GM23338 (cell line): ENCODE data around the gene IFI27. TPM values are rescaled to one million over a fixed set of nuclear protein-coding genes. Genes with fewer than 3 reads are reported as not detected.

Experiments
- ATAC-seq: fragments of 200-7000 bp; cut with Tn5 transposase; 3 replicates; pipeline ENCODE4 v1.9.1; 2020
- DNase-seq: peaks from one replicate; pipeline ENCODE4 v3.0.0-alpha.2; 2015; ENCODE audit warnings: low spot score
- H2AFZ ChIP-seq: fragments of 200-600 bp; sonication (generic); 2 replicates; pipeline ENCODE4 v1.8.0; 2016; ENCODE audit warnings: antibody characterized with exemption, mild to moderate bottlenecking, moderate library complexity
- H3F3A ChIP-seq: fragments of 200-600 bp; sonication (generic); replicated peaks from 2 replicates; pipeline ENCODE4 v1.8.0; 2017; ENCODE audit warnings: antibody characterized with exemption, mixed run types, low read depth
- H3K27ac ChIP-seq: fragments of 200-600 bp; sonication (generic); 2 replicates; pipeline ENCODE4 v1.6.1; 2016; ENCODE audit warnings: low read depth
- H3K27me3 ChIP-seq: fragments of 200-600 bp; sonication (generic); 2 replicates; pipeline ENCODE4 v1.8.0; 2016; ENCODE audit warnings: mild to moderate bottlenecking, mixed run types, moderate library complexity; ENCODE audit not compliant: insufficient read depth
- H3K36me3 ChIP-seq: fragments of 200-600 bp; sonication (generic); 2 replicates; pipeline ENCODE4 v1.8.0; 2016; ENCODE audit warnings: mild to moderate bottlenecking; ENCODE audit not compliant: insufficient read depth
- H3K4me1 ChIP-seq: fragments of 200-600 bp; sonication (generic); 2 replicates; pipeline ENCODE4 v1.8.0; 2016; ENCODE audit warnings: mild to moderate bottlenecking, moderate library complexity; ENCODE audit not compliant: insufficient read depth
- H3K4me2 ChIP-seq: fragments of 200-600 bp; sonication (generic); 2 replicates; pipeline ENCODE4 v1.7.1; 2017; ENCODE audit warnings: mixed run types
- H3K4me3 ChIP-seq: fragments of 200-600 bp; sonication (generic); 2 replicates; pipeline ENCODE4 v1.6.1; 2016; ENCODE audit warnings: mixed run types
- H3K79me2 ChIP-seq: fragments of 200-600 bp; sonication (generic); replicated peaks from 2 replicates; pipeline ENCODE4 v1.8.0; 2017; ENCODE audit warnings: mild to moderate bottlenecking; ENCODE audit not compliant: insufficient read depth
- H3K9me2 ChIP-seq: fragments of 200-600 bp; sonication (generic); 2 replicates; pipeline ENCODE4 v1.8.0; 2017; ENCODE audit not compliant: insufficient read depth
- H4K20me1 ChIP-seq: fragments of 200-600 bp; sonication (generic); replicated peaks from 2 replicates; pipeline ENCODE4 v1.8.0; 2017; ENCODE audit warnings: mild to moderate bottlenecking; ENCODE audit not compliant: insufficient read depth
- H3K27ac Mint-ChIP-seq: 2 replicates; pipeline ENCODE4 v1.8.0; 2020; ENCODE audit warnings: inconsistent platforms, mild to moderate bottlenecking, moderate library complexity, mixed read lengths
- H3K27me3 Mint-ChIP-seq: 3 replicates; pipeline ENCODE4 v1.8.0; 2022; ENCODE audit warnings: low read depth, mild to moderate bottlenecking, moderate library complexity, mixed read lengths, inconsistent platforms; ENCODE audit not compliant: insufficient read depth, poor library complexity
- H3K36me3 Mint-ChIP-seq: 3 replicates; pipeline ENCODE4 v1.8.0; 2021; ENCODE audit warnings: low read depth, mild to moderate bottlenecking, inconsistent platforms, moderate library complexity, mixed read lengths
- H3K4me1 Mint-ChIP-seq: 3 replicates; pipeline ENCODE4 v1.8.0; 2020; ENCODE audit warnings: mild to moderate bottlenecking, inconsistent platforms, mixed read lengths
- H3K4me3 Mint-ChIP-seq: 3 replicates; pipeline ENCODE4 v1.8.0; 2021; ENCODE audit warnings: moderate library complexity, mild to moderate bottlenecking, inconsistent platforms, mixed read lengths
- H3K9me3 Mint-ChIP-seq: 3 replicates; pipeline ENCODE4 v1.8.0; 2020; ENCODE audit warnings: moderate library complexity, mild to moderate bottlenecking, inconsistent platforms, mixed read lengths
- EZH2 ChIP-seq: fragments of 200-600 bp; sonication (generic); IDR thresholded peaks from one replicate; pipeline ENCODE4 v1.8.0; 2017; ENCODE audit warnings: antibody characterized with exemption, mild to moderate bottlenecking, low read depth; ENCODE audit not compliant: unreplicated experiment
- EZH2phosphoT487 ChIP-seq: fragments of 200-600 bp; sonication (generic); IDR thresholded peaks from one replicate; pipeline ENCODE4 v1.8.1; 2018; ENCODE audit warnings: antibody characterized with exemption; ENCODE audit not compliant: unreplicated experiment
- ZNF331 ChIP-seq: fragments of 250-450 bp; sonication (Bioruptor Pico); IDR thresholded peaks from 2 replicates; pipeline ENCODE4 v1.5.0; 2020; ENCODE audit warnings: low read depth, mild to moderate bottlenecking, moderate library complexity
- polyA plus RNA-seq: library from polyadenylated mRNA; unstranded; fragments of >200 nt; fragmentation: Nextera tagmentation; extraction: Ambion mirVana; gene quantifications from 2 replicates; pipeline ENCODE4 v1.2.1, GENCODE V29; 2016
- total RNA-seq: library from RNA; depleted of rRNA; stranded (reverse); fragments of >200 nt; shearing (Covaris generic); gene quantifications from 2 replicates; pipeline ENCODE4 v1.2.3, GENCODE V29; 2014
- TF ChIP-seq, protein P1 (sequence below): IDR thresholded peaks from one replicate; pipeline ENCODE4 v1.6.1; 2018; ENCODE audit warnings: antibody characterized with exemption; ENCODE audit not compliant: unreplicated experiment
- TF ChIP-seq, protein P2 (sequence below): IDR thresholded peaks from 2 replicates; pipeline ENCODE4 v1.6.1; 2016; ENCODE audit warnings: antibody characterized with exemption
- TF ChIP-seq, protein P3 (sequence below), 2 experiments: fragments of 200-600 bp in 1 of 2; sonication (generic) in 1 of 2; conservative IDR thresholded peaks; 2 replicates each; pipeline versions ENCODE4 v1.5.1 to v1.6.1; 2016 to 2017; ENCODE audit warnings: antibody characterized with exemption in 2 of 2, low read depth in 2 of 2, mild to moderate bottlenecking in 2 of 2, moderate library complexity in 1 of 2

IFI27 gene
- total and polyA plus RNA-seq, 2 experiments from 2014 or later = 0.49 to 1.2 TPM

DNA sequence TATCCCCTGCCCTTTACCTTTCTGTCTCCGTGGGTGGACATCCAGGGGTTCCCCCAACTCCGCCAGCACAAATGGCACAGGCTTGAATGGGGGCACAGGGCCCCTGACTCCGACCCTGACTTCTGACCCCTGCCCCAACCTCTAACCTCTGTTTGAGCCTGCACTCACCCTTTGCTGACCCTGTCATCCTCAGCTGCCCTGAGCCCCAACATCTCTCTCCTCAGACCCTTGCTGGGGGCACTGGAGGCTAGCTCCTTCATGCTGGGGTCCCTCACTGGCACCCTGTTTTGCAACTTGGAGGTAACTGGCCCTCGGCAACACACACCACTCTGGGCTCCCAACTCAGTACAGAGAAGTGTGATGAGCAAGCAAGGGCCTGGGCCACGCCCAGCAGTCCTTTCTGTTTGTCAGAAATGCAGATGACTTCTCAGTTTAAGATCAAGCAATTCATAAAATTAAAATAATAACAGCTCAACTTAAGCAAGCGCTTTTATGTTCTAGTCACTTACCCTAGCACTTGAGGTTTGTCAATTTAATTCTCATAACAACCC, 2.1 kb downstream of the IFI27 start:
- Mint-ChIP-seq H3K27ac (no peak overlapping the region), H3K36me3 (no peaks in the 10 kb centered on the region), H3K4me3 (no peak overlapping the region), H3K27me3 (peaks cover 1% of the 10 kb centered on the region), H3K4me1 (peaks cover 15% of the 10 kb centered on the region), H3K9me3 (no peaks in the 10 kb centered on the region)
- Histone ChIP-seq H3K27ac (no peak overlapping the region), H3K4me1 (no peaks in the 10 kb centered on the region), H3K4me3 (no peak overlapping the region), H2AFZ (no peak overlapping the region), H3F3A (no peaks in the 10 kb centered on the region), H4K20me1 (no peaks in the 10 kb centered on the region), H3K36me3 (no peaks in the 10 kb centered on the region), H3K4me2 (no peak overlapping the region), H3K9me2 (no peaks in the 10 kb centered on the region), H3K27me3 (no peaks in the 10 kb centered on the region), H3K79me2 (no peaks in the 10 kb centered on the region)
- ATAC-seq (no peak), DNase-seq (no peak)
- TF ChIP-seq, protein P1, sequence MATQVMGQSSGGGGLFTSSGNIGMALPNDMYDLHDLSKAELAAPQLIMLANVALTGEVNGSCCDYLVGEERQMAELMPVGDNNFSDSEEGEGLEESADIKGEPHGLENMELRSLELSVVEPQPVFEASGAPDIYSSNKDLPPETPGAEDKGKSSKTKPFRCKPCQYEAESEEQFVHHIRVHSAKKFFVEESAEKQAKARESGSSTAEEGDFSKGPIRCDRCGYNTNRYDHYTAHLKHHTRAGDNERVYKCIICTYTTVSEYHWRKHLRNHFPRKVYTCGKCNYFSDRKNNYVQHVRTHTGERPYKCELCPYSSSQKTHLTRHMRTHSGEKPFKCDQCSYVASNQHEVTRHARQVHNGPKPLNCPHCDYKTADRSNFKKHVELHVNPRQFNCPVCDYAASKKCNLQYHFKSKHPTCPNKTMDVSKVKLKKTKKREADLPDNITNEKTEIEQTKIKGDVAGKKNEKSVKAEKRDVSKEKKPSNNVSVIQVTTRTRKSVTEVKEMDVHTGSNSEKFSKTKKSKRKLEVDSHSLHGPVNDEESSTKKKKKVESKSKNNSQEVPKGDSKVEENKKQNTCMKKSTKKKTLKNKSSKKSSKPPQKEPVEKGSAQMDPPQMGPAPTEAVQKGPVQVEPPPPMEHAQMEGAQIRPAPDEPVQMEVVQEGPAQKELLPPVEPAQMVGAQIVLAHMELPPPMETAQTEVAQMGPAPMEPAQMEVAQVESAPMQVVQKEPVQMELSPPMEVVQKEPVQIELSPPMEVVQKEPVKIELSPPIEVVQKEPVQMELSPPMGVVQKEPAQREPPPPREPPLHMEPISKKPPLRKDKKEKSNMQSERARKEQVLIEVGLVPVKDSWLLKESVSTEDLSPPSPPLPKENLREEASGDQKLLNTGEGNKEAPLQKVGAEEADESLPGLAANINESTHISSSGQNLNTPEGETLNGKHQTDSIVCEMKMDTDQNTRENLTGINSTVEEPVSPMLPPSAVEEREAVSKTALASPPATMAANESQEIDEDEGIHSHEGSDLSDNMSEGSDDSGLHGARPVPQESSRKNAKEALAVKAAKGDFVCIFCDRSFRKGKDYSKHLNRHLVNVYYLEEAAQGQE = no peak
- TF ChIP-seq, protein P2, sequence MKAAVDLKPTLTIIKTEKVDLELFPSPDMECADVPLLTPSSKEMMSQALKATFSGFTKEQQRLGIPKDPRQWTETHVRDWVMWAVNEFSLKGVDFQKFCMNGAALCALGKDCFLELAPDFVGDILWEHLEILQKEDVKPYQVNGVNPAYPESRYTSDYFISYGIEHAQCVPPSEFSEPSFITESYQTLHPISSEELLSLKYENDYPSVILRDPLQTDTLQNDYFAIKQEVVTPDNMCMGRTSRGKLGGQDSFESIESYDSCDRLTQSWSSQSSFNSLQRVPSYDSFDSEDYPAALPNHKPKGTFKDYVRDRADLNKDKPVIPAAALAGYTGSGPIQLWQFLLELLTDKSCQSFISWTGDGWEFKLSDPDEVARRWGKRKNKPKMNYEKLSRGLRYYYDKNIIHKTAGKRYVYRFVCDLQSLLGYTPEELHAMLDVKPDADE = no peak
- TF ChIP-seq, protein P3, sequence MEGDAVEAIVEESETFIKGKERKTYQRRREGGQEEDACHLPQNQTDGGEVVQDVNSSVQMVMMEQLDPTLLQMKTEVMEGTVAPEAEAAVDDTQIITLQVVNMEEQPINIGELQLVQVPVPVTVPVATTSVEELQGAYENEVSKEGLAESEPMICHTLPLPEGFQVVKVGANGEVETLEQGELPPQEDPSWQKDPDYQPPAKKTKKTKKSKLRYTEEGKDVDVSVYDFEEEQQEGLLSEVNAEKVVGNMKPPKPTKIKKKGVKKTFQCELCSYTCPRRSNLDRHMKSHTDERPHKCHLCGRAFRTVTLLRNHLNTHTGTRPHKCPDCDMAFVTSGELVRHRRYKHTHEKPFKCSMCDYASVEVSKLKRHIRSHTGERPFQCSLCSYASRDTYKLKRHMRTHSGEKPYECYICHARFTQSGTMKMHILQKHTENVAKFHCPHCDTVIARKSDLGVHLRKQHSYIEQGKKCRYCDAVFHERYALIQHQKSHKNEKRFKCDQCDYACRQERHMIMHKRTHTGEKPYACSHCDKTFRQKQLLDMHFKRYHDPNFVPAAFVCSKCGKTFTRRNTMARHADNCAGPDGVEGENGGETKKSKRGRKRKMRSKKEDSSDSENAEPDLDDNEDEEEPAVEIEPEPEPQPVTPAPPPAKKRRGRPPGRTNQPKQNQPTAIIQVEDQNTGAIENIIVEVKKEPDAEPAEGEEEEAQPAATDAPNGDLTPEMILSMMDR (conservative IDR thresholded peaks at IDR 0.05; ENCODE audit: low read depth in 2 of 2) = no peak
- no peak for TF ChIP-seq EZH2
- no peak for TF ChIP-seq ZNF331

DNA sequence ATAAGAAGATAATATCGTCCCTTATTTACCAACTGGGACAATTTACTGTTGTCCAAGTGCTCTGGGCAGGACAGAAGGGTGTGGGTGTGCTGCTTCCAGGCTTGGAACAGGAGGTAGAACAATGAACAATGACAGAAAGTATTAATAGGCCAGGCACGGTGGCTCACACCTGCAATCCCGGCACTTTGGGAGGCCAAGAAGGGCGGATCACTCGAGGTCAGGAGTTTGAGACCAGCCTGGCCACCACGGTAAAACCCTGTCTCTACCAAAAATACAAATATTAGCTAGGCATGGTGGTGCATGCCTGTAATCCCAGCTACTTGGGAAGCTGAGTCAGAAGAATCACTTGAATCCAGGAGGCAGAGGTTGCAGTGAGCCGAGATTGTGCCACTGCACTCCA, 2.5 kb downstream of the IFI27 start:
- Histone ChIP-seq H2AFZ (no peak overlapping the region), H3K4me2 (no peak overlapping the region), H3K36me3 (no peaks in the 10 kb centered on the region), H4K20me1 (no peaks in the 10 kb centered on the region), H3K9me2 (no peaks in the 10 kb centered on the region), H3F3A (no peaks in the 10 kb centered on the region), H3K27me3 (no peaks in the 10 kb centered on the region), H3K4me1 (no peaks in the 10 kb centered on the region), H3K79me2 (no peaks in the 10 kb centered on the region), H3K4me3 (no peak overlapping the region), H3K27ac (no peak overlapping the region)
- no peak for DNase-seq
- Mint-ChIP-seq H3K4me1 (peaks cover 15% of the 10 kb centered on the region), H3K27ac (no peak overlapping the region), H3K36me3 (no peaks in the 10 kb centered on the region), H3K27me3 (peaks cover 1% of the 10 kb centered on the region), H3K4me3 (no peak overlapping the region), H3K9me3 (no peaks in the 10 kb centered on the region)
- no peak for TF ChIP-seq EZH2phosphoT487
- ATAC-seq = no peak
